PFSK-1 (cell line): ENCODE measurements around the gene ETV4.

Source experiments
- FOXP2 ChIP-seq: optimal IDR thresholded peaks from 2 replicates; pipeline ENCODE3; 2011; ENCODE audit warnings: borderline replicate concordance, control low read depth, inconsistent platforms; ENCODE audit not compliant: insufficient read depth; ENCODE audit errors: extremely low read length, extremely low read depth
- POLR2AphosphoS5 ChIP-seq: IDR thresholded peaks from 2 replicates; pipeline ENCODE4 v1.6.1; 2012; ENCODE audit warnings: low read depth, mild to moderate bottlenecking, control low read depth, low read length, moderate library complexity
- REST ChIP-seq, 2 experiments: IDR thresholded peaks; 2 replicates each; pipeline versions ENCODE4 v1.6.1 to v1.8.0; 2011 to 2012; ENCODE audit warnings: low read depth in 2 of 2, low read length in 2 of 2, control low read depth in 1 of 2, inconsistent platforms in 1 of 2, mild to moderate bottlenecking in 1 of 2, moderate library complexity in 1 of 2; ENCODE audit not compliant: insufficient read depth in 1 of 2
- SIN3A ChIP-seq: IDR thresholded peaks from 2 replicates; pipeline ENCODE4 v1.6.1; 2012; ENCODE audit warnings: mild to moderate bottlenecking, low read length, moderate library complexity, borderline replicate concordance; ENCODE audit not compliant: insufficient read depth
- TAF1 ChIP-seq: IDR thresholded peaks from 2 replicates; pipeline ENCODE4 v1.6.1; 2012; ENCODE audit warnings: low read length, control low read depth, borderline replicate concordance; ENCODE audit not compliant: insufficient read depth

The ETV4 gene

GRCh38 chr17:43526886-43527648 is 19.1 kb downstream of the ETV4 start:
- TF ChIP-seq TAF1 (no peak), POLR2AphosphoS5 (peak; percentile 87; the same call in 1 of the 2 replicates), REST (IDR thresholded peaks at IDR 0.05; ENCODE audit: insufficient read depth in 1 of 2, low read depth in 2 of 2, low read length in 2 of 2) (no peak), FOXP2 (no peak)

- no peak for TF ChIP-seq TAF1
- TF ChIP-seq SIN3A: no peak
- no peak for TF ChIP-seq FOXP2
- TF ChIP-seq REST (IDR thresholded peaks at IDR 0.05; ENCODE audit: insufficient read depth in 1 of 2, low read depth in 2 of 2, low read length in 2 of 2): no peak
- no peak; the same call in 1 of the 2 replicates for TF ChIP-seq POLR2AphosphoS5
These were observed 21.1 kb downstream of the ETV4 start for GRCh38 chr17:43524945-43525575.

GRCh38 chr17:43521389-43521788 is 24.8 kb downstream of the ETV4 start:
- TF ChIP-seq REST (IDR thresholded peaks at IDR 0.05; ENCODE audit: insufficient read depth in 1 of 2, low read depth in 2 of 2, low read length in 2 of 2): no peak
- TF ChIP-seq TAF1: no peak
- no peak for TF ChIP-seq SIN3A
- TF ChIP-seq POLR2AphosphoS5: no peak

GRCh38 chr17:43517615-43518386 is 28.3 kb downstream of the ETV4 start:
- TF ChIP-seq TAF1 (no peak), SIN3A (peak; percentile 93; the same call in 1 of the 2 replicates)

- TF ChIP-seq FOXP2: no peak
- no peak for TF ChIP-seq SIN3A
- TF ChIP-seq REST (IDR thresholded peaks at IDR 0.05; ENCODE audit: insufficient read depth in 1 of 2, low read depth in 2 of 2, low read length in 2 of 2): no peak
- no peak for TF ChIP-seq POLR2AphosphoS5
These were observed 29.0 kb downstream of the ETV4 start for GRCh38 chr17:43517161-43517560.
